H1 (cell line): ENCODE measurements around the gene DNAJC6. TPM values are rescaled to one million over a fixed set of nuclear protein-coding genes. Genes with fewer than 3 reads are reported as not detected.

Experiments used
- CTCF ChIA-PET: fragments of 300-600 bp; sonication (Branson Sonifier 250); formaldehyde crosslinking; loops from one replicate; lab custom pipeline; 2021; ENCODE audit not compliant: partially characterized antibody; lab: Charles Lee
- POLR2A ChIA-PET: fragments of 300-600 bp; sonication (Branson Sonifier 250); formaldehyde crosslinking; loops from one replicate; lab custom pipeline; 2021; ENCODE audit warnings: inconsistent platforms; ENCODE audit not compliant: partially characterized antibody; lab: Charles Lee
- DNase-seq, 2 experiments: peaks; one replicate each; pipeline versions ENCODE4 v3.0.0 to v3.0.0-alpha.2; 2010 to 2022; ENCODE audit warnings: low spot score in 2 of 2, low read depth in 1 of 2, mixed read lengths in 1 of 2
- FAIRE-seq: peaks from 2 replicates; lab custom pipeline; 2011; peaks lifted over from hg19 to GRCh38; lab: Jason Lieb, UNC
- H2AFZ ChIP-seq: 2 replicates; pipeline ENCODE4 v1.8.1; 2012; ENCODE audit warnings: low read length, inconsistent platforms
- H2AK5ac ChIP-seq: 2 replicates; pipeline ENCODE4 v1.6.1; 2013; ENCODE audit warnings: low read depth, low read length
- H2BK120ac ChIP-seq: replicated peaks from 2 replicates; pipeline ENCODE3; 2013; ENCODE audit warnings: low read depth, low read length, inconsistent platforms
- H2BK12ac ChIP-seq: 2 replicates; pipeline ENCODE4 v1.6.1; 2013; ENCODE audit warnings: low read depth, low read length
- H2BK15ac ChIP-seq: 2 replicates; pipeline ENCODE4 v1.6.1; 2013; ENCODE audit warnings: low read length
- H2BK20ac ChIP-seq: 2 replicates; pipeline ENCODE4 v1.6.1; 2013; ENCODE audit warnings: low read length
- H2BK5ac ChIP-seq: 2 replicates; pipeline ENCODE4 v1.6.1; 2013; ENCODE audit warnings: low read depth, low read length
- H3K14ac ChIP-seq: 2 replicates; pipeline ENCODE4 v1.6.1; 2013; ENCODE audit warnings: inconsistent platforms; ENCODE audit not compliant: insufficient read length
- H3K18ac ChIP-seq: 2 replicates; pipeline ENCODE4 v1.6.1; 2013; ENCODE audit warnings: low read length; ENCODE audit errors: extremely low read depth
- H3K23ac ChIP-seq: 2 replicates; pipeline ENCODE4 v1.6.1; 2013; ENCODE audit warnings: inconsistent platforms; ENCODE audit not compliant: insufficient read length
- H3K23me2 ChIP-seq: 2 replicates; pipeline ENCODE4 v1.6.1; 2013; ENCODE audit warnings: low read depth, low read length
- H3K27ac ChIP-seq: 2 replicates; pipeline ENCODE4 v1.6.1; 2011; ENCODE audit warnings: low read depth, low read length, inconsistent platforms
- H3K27me3 ChIP-seq, 4 experiments: replicated peaks in 1 of 4; 1 replicate in 1 of 4; 2 replicates in 3 of 4; pipeline versions ENCODE4 v1.6.1 to v1.8.1; 2011 to 2013; ENCODE audit warnings: low read length in 3 of 4, mild to moderate bottlenecking in 3 of 4, inconsistent platforms in 2 of 4, mixed read lengths in 2 of 4, moderate library complexity in 1 of 4; ENCODE audit not compliant: control insufficient read depth in 3 of 4, insufficient read depth in 3 of 4; ENCODE audit errors: extremely low read depth in 1 of 4
- H3K36me3 ChIP-seq, 4 experiments: 2 replicates each; pipeline versions ENCODE4 v1.6.1 to v1.8.1; 2011 to 2013; ENCODE audit warnings: mild to moderate bottlenecking in 4 of 4, low read length in 3 of 4, moderate library complexity in 2 of 4, control low read depth in 1 of 4, inconsistent platforms in 1 of 4; ENCODE audit not compliant: insufficient read depth in 4 of 4, control insufficient read depth in 2 of 4
- H3K4ac ChIP-seq: replicated peaks from 2 replicates; pipeline ENCODE3; 2013; ENCODE audit warnings: low read length, low read depth, mixed read lengths, inconsistent platforms; ENCODE audit not compliant: insufficient read length
- H3K4me1 ChIP-seq, 4 experiments: replicated peaks in 1 of 4; 1 replicate in 1 of 4; 2 replicates in 3 of 4; pipeline versions ENCODE4 v1.6.1 to v1.8.1; 2011 to 2013; ENCODE audit warnings: low read length in 3 of 4, inconsistent platforms in 2 of 4, mixed read lengths in 1 of 4; ENCODE audit not compliant: insufficient read depth in 4 of 4, control insufficient read depth in 3 of 4
- H3K4me2 ChIP-seq, 2 experiments: 2 replicates each; pipeline versions ENCODE4 v1.6.1 to v1.8.1; 2011 to 2013; ENCODE audit warnings: low read depth in 2 of 2, low read length in 2 of 2, control low read depth in 1 of 2, inconsistent platforms in 1 of 2, mild to moderate bottlenecking in 1 of 2; ENCODE audit not compliant: insufficient read depth in 1 of 2
- H3K4me3 ChIP-seq, 4 experiments: fragments of 200-600, 300-600 bp in 1 of 4; sonication (generic), shearing (Covaris generic), sonication (Bioruptor Twin) in 1 of 4; 2 replicates each; pipeline versions ENCODE4 v1.5.1 to v1.8.1; 2011 to 2016; ENCODE audit warnings: low read length in 4 of 4, low read depth in 3 of 4, control low read depth in 2 of 4, inconsistent platforms in 2 of 4, mild to moderate bottlenecking in 2 of 4, mixed read lengths in 1 of 4, moderate library complexity in 1 of 4; ENCODE audit not compliant: insufficient read depth in 2 of 4; ENCODE audit errors: extremely low read depth in 1 of 4
- H3K56ac ChIP-seq: replicated peaks from 2 replicates; pipeline ENCODE3; 2013; ENCODE audit warnings: low read depth, mild to moderate bottlenecking, mixed read lengths, low read length, inconsistent platforms; ENCODE audit not compliant: insufficient read length
- H3K79me1 ChIP-seq: 2 replicates; pipeline ENCODE4 v1.6.1; 2013; ENCODE audit warnings: low read depth, low read length, control low read depth
- H3K79me2 ChIP-seq, 2 experiments: 2 replicates each; pipeline versions ENCODE4 v1.6.1 to v1.8.1; 2012 to 2013; ENCODE audit warnings: low read length in 2 of 2, mild to moderate bottlenecking in 2 of 2, inconsistent platforms in 1 of 2; ENCODE audit not compliant: insufficient read depth in 2 of 2, control insufficient read depth in 1 of 2
- H3K9ac ChIP-seq, 4 experiments: replicated peaks in 1 of 4; 1 replicate in 1 of 4; 2 replicates in 3 of 4; pipeline versions ENCODE4 v1.6.1 to v1.8.1; 2011 to 2013; ENCODE audit warnings: low read depth in 3 of 4, low read length in 3 of 4, control low read depth in 2 of 4, mild to moderate bottlenecking in 2 of 4, moderate library complexity in 2 of 4, inconsistent platforms in 1 of 4; ENCODE audit errors: extremely low read depth in 1 of 4
- H3K9me3 ChIP-seq, 2 experiments: 2 replicates each; pipeline versions ENCODE4 v1.6.1 to v1.8.1; 2012 to 2013; ENCODE audit warnings: mild to moderate bottlenecking in 2 of 2, moderate library complexity in 2 of 2, control low read depth in 1 of 2, inconsistent platforms in 1 of 2, low read depth in 1 of 2, low read length in 1 of 2, mixed read lengths in 1 of 2; ENCODE audit not compliant: insufficient read depth in 2 of 2
- H4K20me1 ChIP-seq, 2 experiments: replicated peaks in 1 of 2; 2 replicates each; pipeline versions ENCODE3 to v1.8.1; 2011 to 2013; ENCODE audit warnings: inconsistent platforms in 2 of 2, low read length in 2 of 2, mild to moderate bottlenecking in 1 of 2; ENCODE audit not compliant: insufficient read depth in 2 of 2, control insufficient read depth in 1 of 2
- H4K5ac ChIP-seq: 2 replicates; pipeline ENCODE4 v1.6.1; 2013; ENCODE audit warnings: low read length, low read depth, mixed read lengths, inconsistent platforms; ENCODE audit not compliant: insufficient read length
- H4K8ac ChIP-seq: 2 replicates; pipeline ENCODE4 v1.8.0; 2013; ENCODE audit warnings: mild to moderate bottlenecking, moderate library complexity, low read length, inconsistent platforms; ENCODE audit not compliant: insufficient read depth; ENCODE audit errors: extremely low read depth
- H4K91ac ChIP-seq: replicated peaks from 2 replicates; pipeline ENCODE3; 2013; ENCODE audit warnings: low read length, mixed read lengths, inconsistent platforms; ENCODE audit not compliant: insufficient read length
- EZH2 ChIP-seq: fragments of 200-600 bp; sonication (generic); IDR thresholded peaks from 2 replicates; pipeline ENCODE4 v1.7.1; 2012; ENCODE audit warnings: low read depth, mild to moderate bottlenecking, moderate library complexity, low read length, inconsistent platforms; ENCODE audit not compliant: severe bottlenecking
- RNF2 ChIP-seq: fragments of 200-900, 300-1000 bp; sonication (generic); IDR thresholded peaks from 2 replicates; pipeline ENCODE4 v1.7.1; 2016; ENCODE audit warnings: borderline replicate concordance, low read depth, mild to moderate bottlenecking, antibody characterized with exemption, low read length; ENCODE audit not compliant: poor library complexity, severe bottlenecking; ENCODE audit errors: missing control alignments
- YY1 ChIP-seq: IDR thresholded peaks from 2 replicates; pipeline ENCODE4 v1.6.1; 2011; ENCODE audit warnings: low read depth, mild to moderate bottlenecking, low read length
- WGBS, 2 experiments: shearing (Covaris generic) in 1 of 2; methylation state at CpG; one replicate each; pipeline versions ENCODE4 v1.1.6 to v1.1.7; 2013 to 2015; ENCODE audit warnings: low lambda C conversion rate in 2 of 2, mixed read lengths in 2 of 2, inconsistent platforms in 1 of 2, low coverage in 1 of 2, missing lambda C conversion rate in 1 of 2; ENCODE audit not compliant: insufficient replicate concordance in 2 of 2, insufficient coverage in 1 of 2, insufficient read length in 1 of 2; ENCODE audit errors: extremely low coverage in 1 of 2, missing lambda C conversion rate in 1 of 2; 5-methylcytosine and 5-hydroxymethylcytosine counted together
- polyA plus RNA-seq, 7 experiments: library from polyadenylated mRNA; depleted of rRNA in 3 of 7; stranded (reverse) in 5 of 7; unstranded in 2 of 7; fragments of >200 nt in 5 of 7; fragments of 200-250 nt in 2 of 7; gene quantifications; 1 replicate in 5 of 7; 2 replicates in 1 of 7; 4 replicates in 1 of 7; pipeline versions ENCODE4 v1.2.1 to v1.2.3, GENCODE V29; 2011 to 2013; ENCODE audit warnings: missing spikeins in 2 of 7, mixed read lengths in 2 of 7
- total RNA-seq: library from RNA; stranded (reverse); fragmentation: NEBNext Ultra II Directional; extraction: Animal tissue kit (Norgen Biotek cat#: 25700); gene quantifications from 2 replicates; pipeline ENCODE4 v1.2.1, GENCODE V29; 2021

The DNAJC6 gene
- total and polyA plus RNA-seq, 2 of the 8 experiments (the other 6 are each of a cell fraction or from before 2014, with no cell fraction given): 1.6 to 3.0 TPM

- no peak overlapping the region for H3K9ac ChIP-seq
- H3K23me2 ChIP-seq: no peaks in the 10 kb centered on the region
- no peak for TF ChIP-seq RNF2
- no peak for TF ChIP-seq YY1
- TF ChIP-seq EZH2: no peak
- 100% methylated on average over 1 of the region's 1 CpG; no CpG with 5 or more reads in 1 of the 2 experiments for WGBS, 2 experiments
- no peaks in the 10 kb centered on the region for H3K27me3 ChIP-seq
- H2BK15ac ChIP-seq: no peak overlapping the region
- no peak overlapping the region for H4K5ac ChIP-seq
- no peak overlapping the region for H3K23ac ChIP-seq
- H3K9me3 ChIP-seq: no peaks in the 10 kb centered on the region
- no peak overlapping the region for H4K8ac ChIP-seq
- ChIA-PET CTCF (no interaction called here), POLR2A (no interaction called here)
- H2BK5ac ChIP-seq: no peak overlapping the region
- DNase-seq: no peak
- no peak overlapping the region for H2AFZ ChIP-seq
- H3K56ac ChIP-seq: no peak overlapping the region
- no peak overlapping the region for H2BK12ac ChIP-seq
- no peak overlapping the region for H3K4ac ChIP-seq
- no peak overlapping the region for H3K14ac ChIP-seq
- H2BK20ac ChIP-seq: no peak overlapping the region
- H3K79me1 ChIP-seq: no peaks in the 10 kb centered on the region
- no peak overlapping the region for H3K27ac ChIP-seq
- no peaks in the 10 kb centered on the region for H3K79me2 ChIP-seq
- no peak overlapping the region for H3K18ac ChIP-seq
- no peaks in the 10 kb centered on the region for H3K4me1 ChIP-seq
- H4K91ac ChIP-seq: no peak overlapping the region
- H4K20me1 ChIP-seq: no peaks in the 10 kb centered on the region
- H3K4me2 ChIP-seq: no peak overlapping the region
- H2BK120ac ChIP-seq: no peak overlapping the region
- no peaks in the 10 kb centered on the region for H3K36me3 ChIP-seq
- no peak overlapping the region for H3K4me3 ChIP-seq
- H2AK5ac ChIP-seq: no peak overlapping the region
- no peak for FAIRE-seq
Measured at GRCh38 chr1:65330021-65330420, 20.7 kb downstream of the DNAJC6 start.
